ENCODE measurements around the gene PLA2G12B.

Gene PLA2G12B

GRCh38 chr10:72913287-72913686 is 41.3 kb downstream of the PLA2G12B start:
- ChIA-PET POLR2A (no interaction called here), CTCF (no interaction called here)
- no peak for TF ChIP-seq ZNF48 (tag by site-specific recombination; IDR thresholded peaks at IDR 0.05)
- no peak for TF ChIP-seq ZNF19 (tag by site-specific recombination; IDR thresholded peaks at IDR 0.05; ENCODE audit: low read depth)
- TF ChIP-seq ZNF560 (tag by site-specific recombination; IDR thresholded peaks at IDR 0.05; ENCODE audit: borderline replicate concordance): no peak
- TF ChIP-seq IKZF3 (tag by site-specific recombination; IDR thresholded peaks at IDR 0.05): no peak
- TF ChIP-seq ZNF792 (tag by site-specific recombination; IDR thresholded peaks at IDR 0.05): no peak
- TF ChIP-seq ZNF449 (tag by site-specific recombination; IDR thresholded peaks at IDR 0.05): no peak
- no peak for TF ChIP-seq ZNF18 (tag by site-specific recombination; IDR thresholded peaks at IDR 0.05)
- no peak for TF ChIP-seq ZNF747 (tag by site-specific recombination; IDR thresholded peaks at IDR 0.05)
- TF ChIP-seq ZNF174 (tag by site-specific recombination; IDR thresholded peaks at IDR 0.05): no peak
- no peak for TF ChIP-seq ZNF274 (IDR thresholded peaks at IDR 0.05; ENCODE audit: low read length)
- TF ChIP-seq ZNF274 (tag by site-specific recombination; IDR thresholded peaks at IDR 0.05; ENCODE audit: borderline replicate concordance): no peak
- no peak for TF ChIP-seq ZNF16 (tag by site-specific recombination; IDR thresholded peaks at IDR 0.05; ENCODE audit: low read depth)
- TF ChIP-seq ZNF132 (tag by site-specific recombination; IDR thresholded peaks at IDR 0.05; ENCODE audit: borderline replicate concordance): no peak
- TF ChIP-seq ZNF670 (tag by site-specific recombination; IDR thresholded peaks at IDR 0.05; ENCODE audit: low read depth): no peak
- no peak for TF ChIP-seq ZNF664 (tag by site-specific recombination; IDR thresholded peaks at IDR 0.05)
- Histone ChIP-seq H3K36me3 (ENCODE audit: control insufficient read depth in 2 of 2, insufficient read depth in 1 of 2, low read length in 2 of 2) (no peaks in the 10 kb centered on the region), H3K4me3 (ENCODE audit: low read depth, low read length) (no peak overlapping the region), H3K27ac (ENCODE audit: extremely low read depth, low read depth, low read length) (no peak overlapping the region), H3K9me3 (ENCODE audit: control insufficient read depth, insufficient read depth, low read depth, low read length) (no peaks in the 10 kb centered on the region), H3K4me1 (ENCODE audit: control insufficient read depth, insufficient read depth, low read length) (no peaks in the 10 kb centered on the region)

- no peaks in the 10 kb centered on the region for H3K9me3 ChIP-seq (ENCODE audit: control insufficient read depth, insufficient read depth, low read depth, low read length)
- H3K4me1 ChIP-seq (ENCODE audit: control insufficient read depth, insufficient read depth, low read length): no peaks in the 10 kb centered on the region
- no peaks in the 10 kb centered on the region for H3K36me3 ChIP-seq (ENCODE audit: control insufficient read depth in 2 of 2, insufficient read depth in 1 of 2, low read length in 2 of 2)
- CTCF ChIA-PET: no interaction called here
- H3K27ac ChIP-seq (ENCODE audit: extremely low read depth, low read depth, low read length): no peak overlapping the region
- POLR2A ChIA-PET: no interaction called here
- no peak overlapping the region for H3K4me3 ChIP-seq (ENCODE audit: low read depth, low read length)
- TF ChIP-seq ZNF530 (tag by site-specific recombination; IDR thresholded peaks at IDR 0.05; ENCODE audit: low read depth): no peak
- TF ChIP-seq ZBTB26 (tag by site-specific recombination; optimal IDR thresholded peaks at IDR 0.05): no peak
- TF ChIP-seq ZNF639 (tag by site-specific recombination; IDR thresholded peaks at IDR 0.05): no peak
- TF ChIP-seq ZNF174 (tag by site-specific recombination; IDR thresholded peaks at IDR 0.05): no peak
- no peak for TF ChIP-seq ZNF670 (tag by site-specific recombination; IDR thresholded peaks at IDR 0.05; ENCODE audit: low read depth)
- peak; percentile 62; the same call in 1 of the 2 replicates for TF ChIP-seq PRDM4 (tag by site-specific recombination; IDR thresholded peaks at IDR 0.05)
- TF ChIP-seq ZNF155 (tag by site-specific recombination; IDR thresholded peaks at IDR 0.05): no peak
- TF ChIP-seq ZNF707 (tag by site-specific recombination; IDR thresholded peaks at IDR 0.05): no peak
- no peak for TF ChIP-seq ZNF513 (tag by site-specific recombination; IDR thresholded peaks at IDR 0.05)
- no peak for TF ChIP-seq SETDB1 (IDR thresholded peaks at IDR 0.05; ENCODE audit: insufficient read length, low read length)
- TF ChIP-seq OVOL3 (tag by site-specific recombination; IDR thresholded peaks at IDR 0.05): no peak
- no peak for TF ChIP-seq ZNF529 (tag by site-specific recombination; IDR thresholded peaks at IDR 0.05; ENCODE audit: insufficient replicate concordance)
- no peak for TF ChIP-seq ZNF624 (tag by site-specific recombination; IDR thresholded peaks at IDR 0.05)
Observed at GRCh38 chr10:72912736-72913135, 41.9 kb downstream of the PLA2G12B start.
